ENCODE results near the gene PLA2G6.
"Not testable (repeated sequence)": the region's sequence is repeated elsewhere in the genome, so short reads cannot be mapped to it uniquely, and the experiment has no call there.

The PLA2G6 gene

DNA sequence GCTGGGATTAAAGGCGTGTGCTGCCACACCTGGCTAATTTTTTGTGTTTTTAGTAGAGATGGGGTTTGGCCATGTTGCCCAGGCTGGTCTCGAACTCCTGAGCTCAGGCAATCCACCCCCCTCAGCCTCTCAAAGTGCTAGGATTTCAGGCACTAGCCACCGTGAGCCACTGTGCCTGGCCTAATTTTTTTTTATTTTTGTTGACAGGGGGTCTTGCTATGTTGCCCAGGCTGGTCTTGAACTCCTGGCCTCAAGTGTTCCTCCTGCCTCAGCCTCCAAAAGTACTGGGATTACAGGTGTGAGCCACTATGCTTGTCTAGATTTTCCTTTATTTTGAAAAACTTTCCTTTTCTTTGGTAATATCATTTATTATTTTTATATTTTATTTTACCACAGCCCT lies 35.5 kb downstream of the PLA2G6 start:
- H3K9ac ChIP-seq (ENCODE audit: low read length); H3K27ac ChIP-seq (ENCODE audit: low read length); H3K4me3 ChIP-seq (ENCODE audit: low read length); H3K36me3 ChIP-seq (ENCODE audit: control insufficient read depth, low read depth, low read length); H3K9me3 ChIP-seq (ENCODE audit: control insufficient read depth, low read depth, low read length); H3K27me3 ChIP-seq (ENCODE audit: control insufficient read depth, insufficient read depth, low read length); H3K4me1 ChIP-seq (ENCODE audit: control insufficient read depth, low read depth, low read length): not testable (repeated sequence)

DNA sequence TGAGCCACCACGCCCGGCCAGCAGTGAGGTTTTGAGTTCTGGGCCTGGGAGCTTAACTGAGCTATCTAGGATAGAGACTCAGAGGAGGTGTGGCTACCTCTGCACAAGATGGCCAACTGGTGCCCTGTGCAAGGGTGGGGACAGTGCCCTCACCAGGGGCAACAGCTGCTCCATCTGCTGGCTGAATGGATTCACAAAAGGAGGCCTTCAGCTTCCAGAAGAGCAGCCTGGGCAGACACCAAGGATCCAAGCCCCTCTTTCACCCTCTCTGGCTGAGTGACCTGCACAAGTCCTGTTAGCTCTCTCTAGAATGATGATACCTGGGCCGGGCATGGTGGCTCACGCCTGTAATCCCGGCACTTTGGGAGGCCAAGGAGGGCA lies 37.6 kb downstream of the PLA2G6 start:
- Histone ChIP-seq H3K9ac (ENCODE audit: low read length) (no peak overlapping the region), H3K4me1 (ENCODE audit: control insufficient read depth, low read depth, low read length) (no peaks in the 10 kb centered on the region), H3K27ac (ENCODE audit: low read length) (no peak overlapping the region)

DNA sequence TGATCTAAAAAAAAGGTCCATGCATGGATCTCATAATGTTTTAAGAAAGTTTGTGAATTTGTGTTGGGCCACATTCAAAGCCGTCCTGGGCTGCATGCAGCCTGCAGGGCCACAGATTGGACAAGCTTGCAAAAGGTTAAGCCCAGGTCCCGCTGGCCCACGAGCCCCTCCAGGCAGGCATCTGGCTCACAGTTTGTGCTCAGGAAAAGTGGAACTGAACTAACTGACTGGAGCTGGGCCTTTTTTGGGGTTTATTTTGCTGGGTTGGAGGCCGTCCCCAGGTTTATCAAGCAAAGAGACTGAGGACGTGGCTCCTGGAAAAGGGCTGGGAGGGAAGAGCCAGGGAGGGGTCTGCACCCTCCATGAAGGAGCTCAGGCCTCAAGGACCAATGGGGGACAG lies 39.0 kb downstream of the PLA2G6 start:
- Histone ChIP-seq H3K9me3 (ENCODE audit: control insufficient read depth, low read depth, low read length) (no peaks in the 10 kb centered on the region), H3K36me3 (ENCODE audit: control insufficient read depth, low read depth, low read length) (no peaks in the 10 kb centered on the region), H3K9ac (ENCODE audit: low read length) (no peak overlapping the region), H3K27me3 (ENCODE audit: control insufficient read depth, insufficient read depth, low read length) (no peaks in the 10 kb centered on the region), H3K4me1 (ENCODE audit: control insufficient read depth, low read depth, low read length) (no peaks in the 10 kb centered on the region), H3K4me3 (ENCODE audit: low read length) (no peak overlapping the region), H3K27ac (ENCODE audit: low read length) (no peak overlapping the region)

More for the DNA sequence above, 37.6 kb downstream of the PLA2G6 start:
- H3K27me3 ChIP-seq (ENCODE audit: control insufficient read depth, insufficient read depth, low read length), result no peaks in the 10 kb centered on the region
- H3K36me3 ChIP-seq (ENCODE audit: control insufficient read depth, low read depth, low read length), result no peaks in the 10 kb centered on the region
- H3K4me3 ChIP-seq (ENCODE audit: low read length), result no peak overlapping the region
- no peaks in the 10 kb centered on the region for H3K9me3 ChIP-seq (ENCODE audit: control insufficient read depth, low read depth, low read length)

DNA sequence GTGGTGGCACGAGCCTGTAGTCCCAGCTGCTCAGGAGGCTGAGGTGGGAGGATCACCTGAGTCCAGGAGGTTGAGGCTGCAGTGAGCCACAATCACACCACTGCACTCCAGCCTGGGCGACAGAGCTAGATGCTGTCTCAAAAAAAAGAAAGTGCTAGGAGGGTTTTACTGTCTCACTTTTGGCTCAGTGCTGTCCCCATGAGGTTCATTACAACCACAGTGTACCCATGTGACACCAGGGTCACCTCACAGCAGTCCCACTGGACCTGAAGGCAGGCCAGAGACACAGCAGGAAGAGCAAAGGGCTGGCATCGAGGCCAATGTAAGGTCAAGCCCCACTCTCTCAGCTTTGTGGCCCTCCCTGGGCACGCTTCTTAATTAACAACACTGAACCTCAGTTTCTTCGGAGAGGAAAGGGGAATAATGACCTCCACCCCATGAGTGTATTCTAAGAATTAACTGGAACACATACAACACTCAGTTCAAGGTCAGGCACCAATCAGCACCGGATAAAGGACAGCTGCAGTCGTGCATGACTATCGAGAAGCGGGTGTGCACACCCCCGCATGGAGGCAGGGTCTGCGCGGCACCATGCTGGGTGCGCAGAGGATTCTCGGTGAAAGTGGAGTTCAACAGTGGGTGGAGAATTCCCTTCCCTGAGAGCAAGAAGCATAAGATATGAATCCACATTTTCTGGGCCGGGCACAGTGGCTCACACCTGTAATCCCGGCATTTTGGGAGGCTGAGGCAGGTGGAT lies 40.2 kb downstream of the PLA2G6 start:
- no peak overlapping the region for H3K27ac ChIP-seq (ENCODE audit: low read length)
- no peaks in the 10 kb centered on the region for H3K4me1 ChIP-seq (ENCODE audit: control insufficient read depth, low read depth, low read length)
- no peak overlapping the region for H3K4me3 ChIP-seq (ENCODE audit: low read length)
- no peaks in the 10 kb centered on the region for H3K9me3 ChIP-seq (ENCODE audit: control insufficient read depth, low read depth, low read length)
- no peak overlapping the region for H3K9ac ChIP-seq (ENCODE audit: low read length)
- no peaks in the 10 kb centered on the region for H3K36me3 ChIP-seq (ENCODE audit: control insufficient read depth, low read depth, low read length)
- no peaks in the 10 kb centered on the region for H3K27me3 ChIP-seq (ENCODE audit: control insufficient read depth, insufficient read depth, low read length)

DNA sequence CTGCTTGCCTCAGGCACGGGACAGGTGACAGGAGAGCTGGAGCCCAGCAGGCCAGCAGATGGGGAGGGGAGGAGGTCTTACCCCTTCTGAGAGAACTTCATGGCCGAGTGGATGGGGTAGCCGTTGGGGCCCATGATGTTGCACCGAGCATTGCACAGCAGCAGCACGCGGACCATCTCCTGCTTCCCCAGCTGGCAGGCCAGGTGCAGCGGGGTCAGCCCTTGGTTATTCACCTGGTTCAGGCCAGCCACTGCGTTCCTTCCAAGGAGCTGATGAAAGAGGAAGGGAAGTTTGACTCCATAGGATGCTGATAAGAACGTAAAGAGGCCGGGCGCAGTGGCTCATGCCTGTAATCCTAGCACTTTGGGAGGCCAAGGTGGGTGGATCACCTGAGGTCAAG lies 41.7 kb downstream of the PLA2G6 start:
- H3K36me3 ChIP-seq (ENCODE audit: control insufficient read depth, low read depth, low read length), result no peaks in the 10 kb centered on the region
- no peaks in the 10 kb centered on the region for H3K27me3 ChIP-seq (ENCODE audit: control insufficient read depth, insufficient read depth, low read length)
- no peak overlapping the region for H3K4me3 ChIP-seq (ENCODE audit: low read length)
- no peak overlapping the region for H3K27ac ChIP-seq (ENCODE audit: low read length)
- no peaks in the 10 kb centered on the region for H3K9me3 ChIP-seq (ENCODE audit: control insufficient read depth, low read depth, low read length)
- no peak overlapping the region for H3K9ac ChIP-seq (ENCODE audit: low read length)
- no peaks in the 10 kb centered on the region for H3K4me1 ChIP-seq (ENCODE audit: control insufficient read depth, low read depth, low read length)

DNA sequence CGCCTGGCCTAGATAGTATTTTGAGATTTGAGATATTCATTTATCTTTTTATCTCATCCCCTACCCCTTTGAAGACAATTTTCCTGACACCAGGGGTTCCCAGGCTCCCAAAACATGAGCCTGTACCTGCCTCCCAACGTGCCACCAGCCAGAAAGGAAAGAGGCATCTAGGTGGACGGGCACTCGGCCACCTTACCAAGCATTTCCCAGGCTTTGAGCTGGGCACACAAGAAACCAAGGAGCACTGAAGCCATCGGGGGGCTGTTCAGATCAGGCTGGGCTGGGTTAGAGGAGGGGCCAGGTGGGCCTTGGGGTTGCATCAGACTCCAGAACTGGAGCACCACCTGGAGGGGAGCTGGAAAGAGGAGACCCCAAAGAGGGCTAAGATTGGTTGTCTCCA lies 42.7 kb downstream of the PLA2G6 start:
- H3K9ac ChIP-seq (ENCODE audit: low read length), result no peak overlapping the region
- H3K27me3 ChIP-seq (ENCODE audit: control insufficient read depth, insufficient read depth, low read length), result no peaks in the 10 kb centered on the region

DNA sequence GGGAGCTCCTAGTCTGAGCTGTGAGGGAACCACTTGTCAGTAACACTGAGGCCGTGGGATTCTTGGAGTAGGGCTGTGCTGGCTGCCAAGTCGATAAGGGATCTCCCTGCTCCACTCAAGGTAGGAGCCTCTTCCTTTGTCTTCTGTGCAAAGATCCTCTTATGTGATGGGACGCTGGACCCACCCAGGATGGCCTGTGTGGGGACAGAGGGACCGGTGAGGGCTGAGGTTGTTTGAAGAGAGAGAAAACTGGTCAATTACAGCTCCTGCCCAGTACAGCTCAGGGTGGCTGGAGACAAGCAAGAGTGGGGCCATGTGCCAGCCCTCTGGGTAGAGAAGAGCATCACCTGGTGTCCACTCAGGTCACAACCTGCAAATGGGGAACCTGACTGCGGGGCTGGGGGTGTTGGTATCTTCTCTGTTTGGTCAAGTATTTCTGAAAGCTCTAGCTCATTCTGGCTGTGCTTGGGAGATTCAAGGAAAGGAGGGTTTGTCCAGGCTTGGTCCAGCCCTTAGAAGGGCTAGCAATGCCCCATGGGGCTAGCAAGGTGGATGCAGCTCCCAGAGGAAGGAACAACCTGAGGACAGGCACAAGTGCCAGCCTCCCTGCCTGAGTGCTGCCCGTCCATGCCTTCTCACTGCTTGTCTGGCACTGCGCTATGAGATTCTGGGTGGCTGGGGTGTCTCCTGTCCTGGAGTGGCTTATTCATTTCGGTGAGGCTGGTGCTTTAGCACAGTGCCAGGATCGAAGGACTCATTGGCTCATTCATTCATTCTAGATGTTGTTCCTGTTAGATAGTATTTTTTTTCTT lies 43.5 kb downstream of the PLA2G6 start:
- H3K36me3 ChIP-seq (ENCODE audit: control insufficient read depth, low read depth, low read length), result no peaks in the 10 kb centered on the region
- no peaks in the 10 kb centered on the region for H3K4me1 ChIP-seq (ENCODE audit: control insufficient read depth, low read depth, low read length)
- no peak overlapping the region for H3K27ac ChIP-seq (ENCODE audit: low read length)
- H3K9me3 ChIP-seq (ENCODE audit: control insufficient read depth, low read depth, low read length), result no peaks in the 10 kb centered on the region
- no peaks in the 10 kb centered on the region for H3K27me3 ChIP-seq (ENCODE audit: control insufficient read depth, insufficient read depth, low read length)
- H3K4me3 ChIP-seq (ENCODE audit: low read length), result no peak overlapping the region
- H3K9ac ChIP-seq (ENCODE audit: low read length), result no peak overlapping the region

More for the DNA sequence above, 42.7 kb downstream of the PLA2G6 start:
- no peak overlapping the region for H3K27ac ChIP-seq (ENCODE audit: low read length)
- no peak overlapping the region for H3K4me3 ChIP-seq (ENCODE audit: low read length)
- H3K4me1 ChIP-seq (ENCODE audit: control insufficient read depth, low read depth, low read length), result no peaks in the 10 kb centered on the region
- no peaks in the 10 kb centered on the region for H3K36me3 ChIP-seq (ENCODE audit: control insufficient read depth, low read depth, low read length)
- H3K9me3 ChIP-seq (ENCODE audit: control insufficient read depth, low read depth, low read length), result no peaks in the 10 kb centered on the region

DNA sequence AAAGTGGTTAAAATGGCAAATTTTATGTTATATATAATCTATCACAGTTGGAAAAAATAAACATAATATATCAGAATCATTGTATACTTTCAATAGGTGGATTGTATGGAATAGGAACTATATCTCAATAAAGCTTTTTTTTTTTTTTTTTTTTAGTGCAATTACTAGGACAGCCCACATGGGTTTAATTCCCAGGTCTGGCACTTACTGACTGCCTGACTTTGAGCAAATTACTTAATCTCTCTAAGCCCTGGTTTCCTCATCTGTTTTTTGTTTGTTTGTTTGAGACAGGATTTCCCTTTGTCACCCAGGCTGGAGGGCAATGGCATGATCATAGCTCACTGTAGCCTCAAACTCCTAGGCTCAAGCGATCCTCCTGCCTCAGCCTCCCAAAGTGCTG lies 45.0 kb downstream of the PLA2G6 start:
- Histone ChIP-seq H3K27ac (ENCODE audit: low read length) (no peak overlapping the region), H3K36me3 (ENCODE audit: control insufficient read depth, low read depth, low read length) (no peaks in the 10 kb centered on the region), H3K27me3 (ENCODE audit: control insufficient read depth, insufficient read depth, low read length) (no peaks in the 10 kb centered on the region), H3K9ac (ENCODE audit: low read length) (no peak overlapping the region), H3K4me1 (ENCODE audit: control insufficient read depth, low read depth, low read length) (no peaks in the 10 kb centered on the region), H3K9me3 (ENCODE audit: control insufficient read depth, low read depth, low read length) (no peaks in the 10 kb centered on the region), H3K4me3 (ENCODE audit: low read length) (no peak overlapping the region)

DNA sequence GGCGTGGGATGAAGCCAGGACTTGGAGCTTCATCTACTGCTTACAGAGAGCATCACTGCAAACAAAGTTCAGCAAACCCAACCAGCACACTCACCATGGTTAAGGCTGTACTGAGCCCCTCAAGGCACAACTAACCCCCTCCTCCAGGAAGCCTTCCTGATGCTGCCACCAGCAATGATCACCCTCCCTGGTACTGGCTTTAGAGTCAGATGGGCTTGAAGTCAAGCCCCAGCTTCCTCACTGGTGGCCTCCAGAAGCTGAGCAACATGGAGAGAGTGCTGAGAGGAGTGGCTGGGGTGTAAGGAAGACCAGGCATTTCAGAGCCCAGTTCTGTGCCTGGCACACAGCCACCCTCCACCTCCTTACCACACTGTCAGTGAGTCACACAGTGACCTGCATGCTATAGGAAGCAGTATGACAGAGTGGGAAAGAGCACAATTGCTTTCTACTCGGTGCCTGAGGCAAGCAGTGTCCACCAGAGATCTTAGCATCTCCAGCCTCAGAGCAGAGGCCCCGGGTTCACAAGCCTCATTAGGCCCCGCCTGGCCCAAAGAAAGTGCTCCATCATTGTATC lies 46.4 kb downstream of the PLA2G6 start:
- H3K9me3 ChIP-seq (ENCODE audit: control insufficient read depth, low read depth, low read length), result no peaks in the 10 kb centered on the region
- no peaks in the 10 kb centered on the region for H3K4me1 ChIP-seq (ENCODE audit: control insufficient read depth, low read depth, low read length)
- H3K4me3 ChIP-seq (ENCODE audit: low read length), result no peak overlapping the region
- H3K27ac ChIP-seq (ENCODE audit: low read length), result no peak overlapping the region
- H3K36me3 ChIP-seq (ENCODE audit: control insufficient read depth, low read depth, low read length), result no peaks in the 10 kb centered on the region
- no peaks in the 10 kb centered on the region for H3K27me3 ChIP-seq (ENCODE audit: control insufficient read depth, insufficient read depth, low read length)
- H3K9ac ChIP-seq (ENCODE audit: low read length), result no peak overlapping the region

DNA sequence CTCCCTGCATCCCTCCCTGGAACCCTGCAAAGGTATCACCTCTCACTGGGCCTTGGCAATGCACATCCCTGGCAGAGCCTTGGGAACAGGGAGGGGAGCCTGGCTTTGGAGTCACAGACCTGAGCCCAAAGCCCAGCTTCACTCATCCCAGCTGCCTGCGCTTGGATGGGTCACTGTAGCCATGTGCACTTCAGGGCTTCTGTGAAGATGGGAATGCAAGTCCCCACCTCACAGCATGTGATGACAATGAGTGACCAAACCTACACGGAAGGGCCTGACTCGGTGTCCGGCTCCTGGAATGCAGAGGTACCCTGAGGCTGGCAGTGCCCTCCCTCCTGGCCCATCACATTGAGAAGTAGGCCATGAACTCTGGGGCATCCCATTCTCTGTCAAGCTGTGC lies 48.3 kb downstream of the PLA2G6 start:
- no peaks in the 10 kb centered on the region for H3K27me3 ChIP-seq (ENCODE audit: control insufficient read depth, insufficient read depth, low read length)
- no peaks in the 10 kb centered on the region for H3K4me1 ChIP-seq (ENCODE audit: control insufficient read depth, low read depth, low read length)
- no peaks in the 10 kb centered on the region for H3K36me3 ChIP-seq (ENCODE audit: control insufficient read depth, low read depth, low read length)
- H3K9me3 ChIP-seq (ENCODE audit: control insufficient read depth, low read depth, low read length), result no peaks in the 10 kb centered on the region
- no peak overlapping the region for H3K9ac ChIP-seq (ENCODE audit: low read length)
- H3K4me3 ChIP-seq (ENCODE audit: low read length), result no peak overlapping the region
- H3K27ac ChIP-seq (ENCODE audit: low read length), result no peak overlapping the region

DNA sequence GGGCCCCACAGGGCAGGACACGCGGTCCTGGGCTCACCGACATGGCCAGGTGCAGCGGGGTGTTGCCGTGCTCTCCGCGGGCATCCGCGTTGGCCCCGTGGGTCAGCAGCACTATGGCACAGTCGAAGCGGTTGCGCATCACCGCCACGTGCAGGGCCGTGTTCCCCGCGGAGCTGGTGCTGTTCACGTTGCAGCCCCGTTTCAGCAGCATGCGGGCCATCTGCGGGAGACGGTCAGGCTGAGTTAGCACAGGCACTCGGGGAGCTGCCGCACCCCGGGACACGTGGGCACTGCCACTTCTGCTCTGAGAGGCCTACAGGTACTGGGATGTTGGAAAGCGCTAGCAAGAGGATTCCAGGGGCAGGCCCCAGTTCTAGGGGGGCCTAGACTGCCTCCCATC lies 48.8 kb downstream of the PLA2G6 start:
- H3K36me3 ChIP-seq (ENCODE audit: control insufficient read depth, low read depth, low read length), result no peaks in the 10 kb centered on the region

More for the DNA sequence above, 48.8 kb downstream of the PLA2G6 start:
- Histone ChIP-seq H3K4me3 (ENCODE audit: low read length) (no peak overlapping the region), H3K9me3 (ENCODE audit: control insufficient read depth, low read depth, low read length) (no peaks in the 10 kb centered on the region), H3K27me3 (ENCODE audit: control insufficient read depth, insufficient read depth, low read length) (no peaks in the 10 kb centered on the region), H3K27ac (ENCODE audit: low read length) (no peak overlapping the region), H3K9ac (ENCODE audit: low read length) (no peak overlapping the region), H3K4me1 (ENCODE audit: control insufficient read depth, low read depth, low read length) (no peaks in the 10 kb centered on the region)
